ENCODE measurements around the gene GPRC5C.

Gene GPRC5C

GRCh38 chr17:74478420-74479100, 46.7 kb downstream of the GPRC5C start:
- Histone ChIP-seq H3K4me2 (no peak overlapping the region), H3K9ac (no peak overlapping the region), H4K20me1 (ENCODE audit: insufficient read depth) (no peaks in the 10 kb centered on the region), H3K36me3 (ENCODE audit: insufficient read depth) (no peaks in the 10 kb centered on the region), H3K79me2 (ENCODE audit: insufficient read depth, low read depth) (no peaks in the 10 kb centered on the region), H3K27ac (no peak overlapping the region), H3K27me3 (ENCODE audit: insufficient read depth, low read depth) (peaks cover 19% of the 10 kb centered on the region; the same call in 1 of the 2 replicates), H3K4me3 (IDR thresholded peaks at IDR 0.05; ENCODE audit: insufficient read depth, low read depth, low read length) (no peak overlapping the region), H3K4me1 (ENCODE audit: low read depth, poor library complexity, severe bottlenecking) (no peaks in the 10 kb centered on the region), H2AFZ (ENCODE audit: low read depth) (no peak overlapping the region)
- TF ChIP-seq CTCF (conservative IDR thresholded peaks at IDR 0.05; ENCODE audit: low read depth, low read length): no peak

- H3K4me3 ChIP-seq (IDR thresholded peaks at IDR 0.05; ENCODE audit: insufficient read depth, low read depth, low read length): no peak overlapping the region
- no peak overlapping the region for H3K4me2 ChIP-seq
- no peaks in the 10 kb centered on the region for H3K36me3 ChIP-seq (ENCODE audit: insufficient read depth)
- no peaks in the 10 kb centered on the region for H3K4me1 ChIP-seq (ENCODE audit: low read depth, poor library complexity, severe bottlenecking)
- TF ChIP-seq CTCF (conservative IDR thresholded peaks at IDR 0.05; ENCODE audit: low read depth, low read length): no peak
- no peak overlapping the region for H3K9ac ChIP-seq
- peaks cover 26% of the 10 kb centered on the region; the same call in 1 of the 2 replicates for H3K27me3 ChIP-seq (ENCODE audit: insufficient read depth, low read depth)
- H3K27ac ChIP-seq: no peak overlapping the region
- H2AFZ ChIP-seq (ENCODE audit: low read depth): no peak overlapping the region
- H4K20me1 ChIP-seq (ENCODE audit: insufficient read depth): no peaks in the 10 kb centered on the region
- no peaks in the 10 kb centered on the region for H3K79me2 ChIP-seq (ENCODE audit: insufficient read depth, low read depth)
Observed at GRCh38 chr17:74480290-74480689, 48.4 kb downstream of the GPRC5C start.

GRCh38 chr17:74481621-74482020, 49.7 kb downstream of the GPRC5C start:
- no peak overlapping the region for H3K4me3 ChIP-seq (IDR thresholded peaks at IDR 0.05; ENCODE audit: insufficient read depth, low read depth, low read length)
- H3K4me1 ChIP-seq (ENCODE audit: low read depth, poor library complexity, severe bottlenecking): no peaks in the 10 kb centered on the region
- TF ChIP-seq CTCF (conservative IDR thresholded peaks at IDR 0.05; ENCODE audit: low read depth, low read length): no peak
- H2AFZ ChIP-seq (ENCODE audit: low read depth): no peak overlapping the region
- no peaks in the 10 kb centered on the region for H3K36me3 ChIP-seq (ENCODE audit: insufficient read depth)
- H3K27ac ChIP-seq: no peak overlapping the region
- H3K79me2 ChIP-seq (ENCODE audit: insufficient read depth, low read depth): no peaks in the 10 kb centered on the region
- H3K9ac ChIP-seq: no peak overlapping the region
- H3K27me3 ChIP-seq (ENCODE audit: insufficient read depth, low read depth): peaks cover 35% of the 10 kb centered on the region; the same call in 1 of the 2 replicates
- no peaks in the 10 kb centered on the region for H4K20me1 ChIP-seq (ENCODE audit: insufficient read depth)
- H3K4me2 ChIP-seq: no peak overlapping the region

GRCh38 chr17:74484066-74484465, 52.2 kb downstream of the GPRC5C start:
- TF ChIP-seq CTCF (conservative IDR thresholded peaks at IDR 0.05; ENCODE audit: low read depth, low read length): no peak
- H3K27me3 ChIP-seq (ENCODE audit: insufficient read depth, low read depth): peaks cover 41% of the 10 kb centered on the region; the same call in 1 of the 2 replicates
- no peaks in the 10 kb centered on the region for H4K20me1 ChIP-seq (ENCODE audit: insufficient read depth)
- H3K36me3 ChIP-seq (ENCODE audit: insufficient read depth): no peaks in the 10 kb centered on the region
- H3K4me1 ChIP-seq (ENCODE audit: low read depth, poor library complexity, severe bottlenecking): no peaks in the 10 kb centered on the region
- no peak overlapping the region for H2AFZ ChIP-seq (ENCODE audit: low read depth)
- H3K79me2 ChIP-seq (ENCODE audit: insufficient read depth, low read depth): no peaks in the 10 kb centered on the region
- no peak overlapping the region for H3K9ac ChIP-seq
- no peak overlapping the region for H3K27ac ChIP-seq
- no peak overlapping the region for H3K4me3 ChIP-seq (IDR thresholded peaks at IDR 0.05; ENCODE audit: insufficient read depth, low read depth, low read length)
- no peak overlapping the region for H3K4me2 ChIP-seq

All from KMS-11 (cell line).